Activated CD8-positive, alpha-beta memory T cell treated with anti-CD3 and anti-CD28 coated beads for 48 hours (primary cell): Measurements from ENCODE around the gene SLIT3.

Experiments used
- DNase-seq, 3 experiments: peaks; one replicate each; pipeline ENCODE4 v3.0.0-alpha.2; 2020; ENCODE audit warnings: low read depth in 2 of 3, low spot score in 2 of 3

SLIT3 gene

DNA sequence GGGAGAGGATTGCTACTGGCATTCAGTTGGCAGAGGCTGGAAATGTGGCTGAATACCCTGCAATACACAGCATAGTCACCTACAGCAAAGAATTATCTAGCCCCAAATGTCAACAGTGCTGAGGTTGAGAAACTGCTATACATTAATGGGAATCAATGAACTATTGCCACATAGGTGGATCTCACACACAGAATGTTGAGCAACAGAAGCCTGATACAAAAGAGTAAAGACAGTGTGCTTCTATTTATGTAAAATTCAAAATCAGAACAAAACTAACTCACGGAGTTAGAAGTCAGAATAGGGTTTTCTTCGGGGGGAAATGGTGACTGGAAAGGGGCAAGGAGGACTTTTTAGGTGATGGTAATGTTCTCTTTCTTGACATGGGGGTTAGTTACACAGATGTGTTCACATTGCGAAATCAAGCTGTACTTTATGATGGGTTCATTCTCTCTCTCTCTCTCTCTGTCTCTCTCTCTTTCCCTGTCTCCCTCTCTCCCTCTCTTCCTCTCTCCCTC is 676.0 kb downstream of the SLIT3 start:
- no peak for DNase-seq

DNA sequence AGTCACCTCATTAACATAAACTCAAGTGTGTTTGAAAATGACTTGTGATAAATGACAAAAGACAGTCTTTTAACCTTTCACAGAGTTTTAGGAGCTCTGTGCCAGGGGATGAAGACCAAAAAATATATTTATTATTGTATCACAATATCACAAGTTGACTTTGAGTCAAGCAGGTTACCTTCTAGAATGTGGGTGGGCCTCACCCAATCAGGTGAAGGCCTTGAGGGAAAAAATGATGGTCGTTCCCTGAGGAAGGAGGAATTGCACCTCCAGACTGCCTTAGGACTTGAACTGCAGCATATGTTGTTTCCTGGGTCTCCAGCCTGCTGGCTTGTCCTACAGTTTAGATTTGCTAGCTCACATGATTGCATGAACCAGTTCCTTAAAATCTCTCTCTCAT is 680.1 kb downstream of the SLIT3 start:
- no peak for DNase-seq

- no peak for DNase-seq
Measured at GRCh38 chr5:168614661-168615060, 686.3 kb downstream of the SLIT3 start.

DNA sequence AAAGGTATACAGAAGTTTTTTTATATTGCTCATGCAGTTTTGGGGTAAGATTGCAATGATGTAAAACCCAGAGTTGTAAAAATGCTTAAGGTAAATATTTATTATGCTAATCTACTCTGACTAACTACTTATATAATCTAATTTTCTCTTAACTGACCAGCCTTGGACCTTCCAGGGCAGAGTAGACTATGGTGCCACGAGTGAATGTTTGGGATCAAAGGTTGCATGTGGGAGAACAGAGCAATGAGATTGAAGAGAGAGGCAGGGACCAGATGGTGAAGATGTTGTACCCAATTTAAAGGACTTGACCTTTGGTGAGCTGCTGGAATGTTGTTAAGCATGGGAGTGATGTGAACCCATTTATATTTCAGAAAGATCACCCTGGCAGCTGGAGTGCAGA is 686.9 kb downstream of the SLIT3 start:
- no peak for DNase-seq

- DNase-seq: no peak
Measured at GRCh38 chr5:168613396-168613795, 687.5 kb downstream of the SLIT3 start.

DNA sequence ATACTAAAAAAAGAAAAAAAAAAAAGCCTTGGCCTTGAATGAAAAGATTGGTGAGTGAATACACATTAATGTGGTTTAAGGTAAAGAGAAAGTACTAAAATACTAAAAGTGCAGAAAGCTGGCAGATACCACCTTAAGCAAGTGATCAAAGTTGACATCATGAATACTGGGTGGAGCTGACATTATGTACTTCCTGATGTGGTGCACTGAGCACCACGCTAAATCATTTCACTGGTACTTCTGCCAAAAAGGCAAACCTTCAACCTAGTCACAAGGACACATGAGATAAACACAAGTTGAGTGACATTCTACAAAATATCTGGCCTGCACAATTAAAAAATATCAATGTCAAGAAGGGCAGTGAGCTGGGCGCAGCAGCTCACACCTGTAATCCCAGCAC is 687.9 kb downstream of the SLIT3 start:
- no peak for DNase-seq

DNA sequence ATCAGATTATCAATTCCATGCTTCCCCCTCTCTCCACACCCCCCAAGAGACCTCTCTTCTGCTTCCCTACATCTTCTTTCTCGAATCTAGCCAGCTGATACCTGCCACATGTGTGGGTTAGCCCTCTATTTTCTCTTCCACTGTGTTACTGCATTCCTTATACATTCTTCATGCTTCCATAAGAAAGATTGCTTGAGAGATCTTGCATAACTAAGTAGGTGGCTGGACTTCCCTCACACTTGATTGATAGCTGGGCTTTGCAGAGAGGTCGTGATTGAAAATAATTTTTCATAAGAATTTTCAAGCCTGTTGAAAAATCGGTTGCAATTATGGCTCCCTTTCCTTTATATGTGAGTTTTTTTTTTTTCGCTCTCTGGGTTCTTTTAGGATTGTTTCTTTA is 688.8 kb downstream of the SLIT3 start:
- DNase-seq: no peak
